ENCODE results near the gene GFRA1. TPM values are rescaled to one million over a fixed set of nuclear protein-coding genes. Genes with fewer than 3 reads are reported as not detected.

GFRA1 gene
- total and polyA plus RNA-seq, 2 of the 4 experiments (the other 2 are of a cell fraction) = 9.1 to 9.3 TPM

GRCh38 chr10:116134322-116134721 lies 138.7 kb downstream of the GFRA1 start:
- POLR2A ChIA-PET (ENCODE audit: unreplicated experiment) = no interaction called here
- H3K4me2 ChIP-seq (ENCODE audit: low read depth, low read length) = no peak overlapping the region

More at GRCh38 chr10:116134322-116134721, 138.7 kb downstream of the GFRA1 start:
- H3K4me1 ChIP-seq (ENCODE audit: control insufficient read depth, insufficient read depth, low read length) = no peaks in the 10 kb centered on the region
- H4K91ac ChIP-seq (ENCODE audit: insufficient read depth, low read depth, low read length) = no peak overlapping the region
- H2BK5ac ChIP-seq (ENCODE audit: low read depth, low read length, poor library complexity, severe bottlenecking) = no peak overlapping the region
- H3K14ac ChIP-seq (replicated peaks; ENCODE audit: low read depth, low read length) = no peak overlapping the region
- ATAC-seq (ENCODE audit: low read depth) (no peak), DNase-seq (no peak)
- H3K23ac ChIP-seq (ENCODE audit: low read depth, low read length) = no peak overlapping the region
- no peak overlapping the region for H4K8ac ChIP-seq (ENCODE audit: low read depth in 2 of 2, low read length in 2 of 2)
- H3K27me3 ChIP-seq (ENCODE audit: control insufficient read depth, insufficient read depth, low read length) = no peaks in the 10 kb centered on the region
- BruUV-seq (replicated peaks) = no TSS peak
- H3K4me3 ChIP-seq (ENCODE audit: insufficient read depth, low read depth, low read length) = no peak overlapping the region
- H3K18ac ChIP-seq (ENCODE audit: low read depth, low read length) = no peak overlapping the region
- no peak overlapping the region for H2AK5ac ChIP-seq (ENCODE audit: low read depth, low read length)
- no peak overlapping the region for H3K27ac ChIP-seq (ENCODE audit: insufficient read depth, low read length)
- no peak overlapping the region for H3K9ac ChIP-seq (ENCODE audit: low read depth, low read length)
- H3K9me1 ChIP-seq (ENCODE audit: insufficient read depth, low read length) = no peaks in the 10 kb centered on the region
- no peak for TF ChIP-seq ELK1 (IDR thresholded peaks at IDR 0.05; ENCODE audit: borderline replicate concordance, low read depth, low read length)
- TF ChIP-seq CEBPB (IDR thresholded peaks at IDR 0.05; ENCODE audit: low read depth, low read length) = peak; percentile 32; the same call in 1 of the 2 replicates
- TF ChIP-seq RAD21 (IDR thresholded peaks at IDR 0.05; ENCODE audit: low read length) = no peak
- no peak overlapping the region for H3K56ac ChIP-seq (ENCODE audit: extremely low read depth, insufficient read depth, low read length)
- H2AK9ac ChIP-seq (replicated peaks; ENCODE audit: low read depth, low read length, poor library complexity) = no peak overlapping the region
- WGBS, 2 experiments (ENCODE audit: extremely low coverage in 2 of 2, insufficient read length in 1 of 2) = 40% methylated on average over 1 of the region's 3 CpGs; no CpG with 5 or more reads in 1 of the 2 experiments
- H4K20me1 ChIP-seq (ENCODE audit: insufficient read depth, low read length) = no peaks in the 10 kb centered on the region
- CTCF ChIA-PET = no interaction called here
- H2BK20ac ChIP-seq (ENCODE audit: low read depth, low read length) = no peak overlapping the region
- no peak overlapping the region for H2AFZ ChIP-seq (replicated peaks; ENCODE audit: low read length, poor library complexity)
- in situ Hi-C loops (cut with MboI; ENCODE audit: low sequenced_read_pairs) (no loop called here), dilution Hi-C loops (cut with HindIII; ENCODE audit: low sequenced_read_pairs, unreplicated experiment) (no loop called here), intact Hi-C loops (cut with micrococcal nuclease) (no loop called here)
- H3K4ac ChIP-seq (ENCODE audit: low read depth, low read length) = no peak overlapping the region
- H4K5ac ChIP-seq (ENCODE audit: low read depth, low read length) = no peak overlapping the region
- no peak overlapping the region for H2BK15ac ChIP-seq (ENCODE audit: low read depth, low read length)
- H3K9me3 ChIP-seq (ENCODE audit: control insufficient read depth, insufficient read depth, low read length) = no peaks in the 10 kb centered on the region
- no peaks in the 10 kb centered on the region for H3K79me1 ChIP-seq (ENCODE audit: low read depth in 1 of 2, low read length in 2 of 2)
- H3K36me3 ChIP-seq (ENCODE audit: control insufficient read depth, insufficient read depth, low read length) = no peaks in the 10 kb centered on the region
- no peak overlapping the region for H2BK120ac ChIP-seq (ENCODE audit: low read depth, low read length)
